ENCODE results near the gene MAD2L1BP. TPM values are rescaled to one million over a fixed set of nuclear protein-coding genes. Genes with fewer than 3 reads are reported as not detected.
A peak's percentile ranks its signal among the peaks of the same experiment; 100 is the strongest.

The MAD2L1BP gene
- total and polyA plus RNA-seq, 2 of the 13 experiments (the other 11 are each of a cell fraction or from before 2014, with no cell fraction given) = 54.2 to 55.5 TPM

DNA sequence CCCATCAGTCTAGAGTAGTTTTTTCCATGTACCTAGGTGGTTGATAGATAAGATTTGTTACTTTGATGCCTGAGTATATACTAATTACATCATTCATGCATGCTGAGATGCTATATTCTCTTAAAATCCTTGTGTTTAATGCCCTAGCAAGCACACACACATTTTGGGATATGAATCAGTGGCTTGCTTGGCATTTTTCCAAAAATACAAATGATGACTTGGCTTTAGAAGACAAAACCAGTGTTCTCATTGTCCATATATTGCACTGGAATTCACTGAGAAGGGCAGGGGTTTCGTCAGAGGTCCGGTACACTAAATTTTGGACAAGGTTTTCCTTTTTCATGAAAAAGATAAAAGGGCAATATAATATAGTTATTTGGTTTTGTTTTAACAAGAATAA lies 31.5 kb upstream of the MAD2L1BP start (continued):
- TF ChIP-seq, protein P1, sequence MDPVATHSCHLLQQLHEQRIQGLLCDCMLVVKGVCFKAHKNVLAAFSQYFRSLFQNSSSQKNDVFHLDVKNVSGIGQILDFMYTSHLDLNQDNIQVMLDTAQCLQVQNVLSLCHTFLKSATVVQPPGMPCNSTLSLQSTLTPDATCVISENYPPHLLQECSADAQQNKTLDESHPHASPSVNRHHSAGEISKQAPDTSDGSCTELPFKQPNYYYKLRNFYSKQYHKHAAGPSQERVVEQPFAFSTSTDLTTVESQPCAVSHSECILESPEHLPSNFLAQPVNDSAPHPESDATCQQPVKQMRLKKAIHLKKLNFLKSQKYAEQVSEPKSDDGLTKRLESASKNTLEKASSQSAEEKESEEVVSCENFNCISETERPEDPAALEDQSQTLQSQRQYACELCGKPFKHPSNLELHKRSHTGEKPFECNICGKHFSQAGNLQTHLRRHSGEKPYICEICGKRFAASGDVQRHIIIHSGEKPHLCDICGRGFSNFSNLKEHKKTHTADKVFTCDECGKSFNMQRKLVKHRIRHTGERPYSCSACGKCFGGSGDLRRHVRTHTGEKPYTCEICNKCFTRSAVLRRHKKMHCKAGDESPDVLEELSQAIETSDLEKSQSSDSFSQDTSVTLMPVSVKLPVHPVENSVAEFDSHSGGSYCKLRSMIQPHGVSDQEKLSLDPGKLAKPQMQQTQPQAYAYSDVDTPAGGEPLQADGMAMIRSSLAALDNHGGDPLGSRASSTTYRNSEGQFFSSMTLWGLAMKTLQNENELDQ (CRISPR knock-in tag; IDR thresholded peaks at IDR 0.05; ENCODE audit: borderline replicate concordance) = no peak

DNA sequence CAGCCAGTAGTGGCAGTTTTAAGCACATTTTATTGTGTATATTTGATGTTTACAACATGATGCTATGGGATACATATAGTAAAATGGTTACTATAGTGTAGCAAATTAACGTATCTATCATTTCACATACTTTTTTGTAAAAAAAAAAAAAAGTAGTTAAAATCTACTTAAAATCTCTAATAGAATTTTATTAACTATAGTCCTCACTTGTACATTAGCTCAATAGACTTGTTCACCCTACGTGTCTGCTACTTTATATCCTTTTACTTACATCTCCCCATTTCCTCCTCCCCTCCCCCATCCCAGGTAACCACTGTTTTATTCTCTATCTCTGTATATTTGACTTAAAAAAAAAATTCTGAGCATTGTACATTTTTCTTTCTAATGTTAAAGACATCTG lies 29.6 kb upstream of the MAD2L1BP start:
- no peaks in the 10 kb centered on the region for H3K4me1 ChIP-seq (ENCODE audit: insufficient read depth, low read length)
- no peak overlapping the region for H3K4me2 ChIP-seq (ENCODE audit: low read depth, low read length)
- no peak for FAIRE-seq
- no peak overlapping the region for H3K9ac ChIP-seq (ENCODE audit: insufficient read depth, low read depth, low read length)
- ChIA-PET CTCF (ENCODE audit: low intra/inter-chr PET ratio, low total read pairs) (no interaction called here), POLR2A (interaction anchor here (0.7 to 0.9 kb wide), 2 partner anchors 17 to 462 kb away, joined by 3 read pairs; no protein-coding TSS in a partner anchor)
- no peak for DNase-seq (ENCODE audit: low spot score)
- no TSS peak for BruUV-seq (replicated peaks)
- H3K9me3 ChIP-seq (ENCODE audit: low read length) = no peaks in the 10 kb centered on the region
- H4K20me1 ChIP-seq (ENCODE audit: insufficient read depth, low read length) = no peaks in the 10 kb centered on the region
- no peak overlapping the region for H3K27ac ChIP-seq (ENCODE audit: extremely low read length, insufficient read depth, low read length)
- peaks cover 16 to 72% of the 10 kb centered on the region in 2 experiments for H3K36me3 ChIP-seq (replicated peaks in 1 of 2; ENCODE audit: control insufficient read depth in 1 of 2, insufficient read depth in 2 of 2, low read length in 2 of 2)
- no peak overlapping the region for H3K4me3 ChIP-seq (replicated peaks in 1 of 3; ENCODE audit: insufficient read depth in 1 of 3, low read depth in 2 of 3, low read length in 3 of 3)
- intact Hi-C loops (cut with micrococcal nuclease; ENCODE audit: unreplicated experiment) = loop anchor here (10.0 kb wide), 1 partner anchor 59 kb away; no protein-coding TSS in a partner anchor
- no peak for ATAC-seq
- WGBS (ENCODE audit: low lambda C conversion rate) = 98% methylated on average over 2 of the region's 2 CpGs
- H3K79me2 ChIP-seq (ENCODE audit: insufficient read depth, low read length) = no peaks in the 10 kb centered on the region
- no peak overlapping the region for H2AFZ ChIP-seq (ENCODE audit: low read length)
- in situ Hi-C loops (cut with HindIII; ENCODE audit: extremely low pct_ligation_motif_present, low pct_unique_long_range_greater_than_20kb) = no loop called here
- no peaks in the 10 kb centered on the region for H3K27me3 ChIP-seq (ENCODE audit: control insufficient read depth in 1 of 2, insufficient read depth in 2 of 2, low read length in 2 of 2)
- no peak for TF ChIP-seq ZNF766 (CRISPR knock-in tag; IDR thresholded peaks at IDR 0.05; ENCODE audit: borderline replicate concordance)
- peak; percentile 88 for TF ChIP-seq HNRNPK (IDR thresholded peaks at IDR 0.05; ENCODE audit: low read depth, low read length, poor library complexity, severe bottlenecking)
